IMR-90 (cell line): ENCODE results near the gene SOCS4. TPM values are rescaled to one million over a fixed set of nuclear protein-coding genes. Genes with fewer than 3 reads are reported as not detected.

ENCODE experiments used
- ATAC-seq: fragments of 200-7000 bp; cut with Tn5 transposase; 2 replicates; pipeline ENCODE4 v1.9.1; 2020; ENCODE audit warnings: low read depth, mild to moderate bottlenecking, moderate library complexity
- BruUV-seq: library from RNA; stranded (reverse); fragments of 400-500 nt; replicated peaks from 2 replicates; lab custom pipeline; 2021; lab: Mats Ljungman, UMichigan
- CTCF ChIA-PET: fragments of 300-600 bp; formaldehyde crosslinking; extraction: SDS; loops from one replicate; lab custom pipeline; 2021; ENCODE audit warnings: antibody characterized with exemption; lab: Yijun Ruan, JAX
- POLR2A ChIA-PET: fragments of 300-600 bp; sonication (Branson Sonifier 250); formaldehyde crosslinking; loops from one replicate; lab custom pipeline; 2022; ENCODE audit warnings: antibody characterized with exemption; ENCODE audit not compliant: unreplicated experiment; lab: Charles Lee
- DNase-seq: peaks from one replicate; pipeline ENCODE4 v3.0.0; 2013
- H2AFZ ChIP-seq: replicated peaks from 2 replicates; pipeline ENCODE3; 2013; ENCODE audit warnings: low read length, mild to moderate bottlenecking; ENCODE audit not compliant: poor library complexity
- H2AK5ac ChIP-seq: 2 replicates; pipeline ENCODE4 v1.6.1; 2013; ENCODE audit warnings: low read depth, low read length, inconsistent platforms
- H2AK9ac ChIP-seq: replicated peaks from 2 replicates; pipeline ENCODE3; 2013; ENCODE audit warnings: mild to moderate bottlenecking, low read depth, low read length, moderate library complexity; ENCODE audit not compliant: poor library complexity
- H2BK120ac ChIP-seq: 2 replicates; pipeline ENCODE4 v1.6.1; 2013; ENCODE audit warnings: low read depth, low read length, inconsistent platforms
- H2BK15ac ChIP-seq: 3 replicates; pipeline ENCODE4 v1.6.1; 2013; ENCODE audit warnings: low read depth, low read length, inconsistent platforms
- H2BK20ac ChIP-seq: 2 replicates; pipeline ENCODE4 v1.6.1; 2013; ENCODE audit warnings: low read depth, mild to moderate bottlenecking, inconsistent platforms, low read length, moderate library complexity
- H2BK5ac ChIP-seq: 2 replicates; pipeline ENCODE4 v1.6.1; 2013; ENCODE audit warnings: mild to moderate bottlenecking, low read depth, low read length, inconsistent platforms; ENCODE audit not compliant: poor library complexity, severe bottlenecking
- H3K14ac ChIP-seq: replicated peaks from 2 replicates; pipeline ENCODE4 v1.6.1; 2013; ENCODE audit warnings: low read depth, low read length, inconsistent platforms
- H3K18ac ChIP-seq: 2 replicates; pipeline ENCODE4 v1.6.1; 2013; ENCODE audit warnings: low read depth, low read length, control low read depth
- H3K23ac ChIP-seq: 2 replicates; pipeline ENCODE4 v1.6.1; 2013; ENCODE audit warnings: low read depth, low read length, inconsistent platforms
- H3K27ac ChIP-seq: 2 replicates; pipeline ENCODE4 v1.5.1; 2013; ENCODE audit warnings: mild to moderate bottlenecking, control low read depth, low read length; ENCODE audit not compliant: insufficient read depth
- H3K27me3 ChIP-seq: 2 replicates; pipeline ENCODE4 v1.6.1; 2013; ENCODE audit warnings: low read length; ENCODE audit not compliant: control insufficient read depth, insufficient read depth
- H3K36me3 ChIP-seq: 2 replicates; pipeline ENCODE4 v1.6.1; 2013; ENCODE audit warnings: low read length, mixed read lengths; ENCODE audit not compliant: control insufficient read depth, insufficient read depth
- H3K4ac ChIP-seq: 2 replicates; pipeline ENCODE4 v1.6.1; 2013; ENCODE audit warnings: low read depth, low read length, inconsistent platforms
- H3K4me1 ChIP-seq: 2 replicates; pipeline ENCODE4 v1.6.1; 2013; ENCODE audit warnings: low read length, mixed read lengths; ENCODE audit not compliant: control insufficient read depth, insufficient read depth
- H3K4me2 ChIP-seq: 2 replicates; pipeline ENCODE4 v1.6.1; 2013; ENCODE audit warnings: low read depth, mild to moderate bottlenecking, control low read depth, low read length, moderate library complexity
- H3K4me3 ChIP-seq: 2 replicates; pipeline ENCODE4 v1.5.1; 2013; ENCODE audit warnings: low read depth, mild to moderate bottlenecking, control low read depth, low read length, moderate library complexity; ENCODE audit not compliant: insufficient read depth
- H3K56ac ChIP-seq: 2 replicates; pipeline ENCODE4 v1.6.1; 2013; ENCODE audit warnings: low read length, inconsistent platforms; ENCODE audit not compliant: insufficient read depth; ENCODE audit errors: extremely low read depth
- H3K79me1 ChIP-seq, 2 experiments: 2 replicates each; pipeline ENCODE4 v1.6.1; 2013; ENCODE audit warnings: low read length in 2 of 2, inconsistent platforms in 1 of 2, low read depth in 1 of 2
- H3K9ac ChIP-seq: 2 replicates; pipeline ENCODE4 v1.6.1; 2013; ENCODE audit warnings: low read depth, low read length, control low read depth
- H3K9me1 ChIP-seq: 2 replicates; pipeline ENCODE4 v1.6.1; 2013; ENCODE audit warnings: low read length, inconsistent platforms; ENCODE audit not compliant: insufficient read depth
- H3K9me3 ChIP-seq: 2 replicates; pipeline ENCODE4 v1.6.1; 2013; ENCODE audit warnings: low read length; ENCODE audit not compliant: control insufficient read depth, insufficient read depth
- H4K20me1 ChIP-seq: 2 replicates; pipeline ENCODE4 v1.6.1; 2013; ENCODE audit warnings: low read length, inconsistent platforms; ENCODE audit not compliant: insufficient read depth
- H4K5ac ChIP-seq: 2 replicates; pipeline ENCODE4 v1.6.1; 2013; ENCODE audit warnings: mild to moderate bottlenecking, low read depth, low read length, control low read depth
- H4K8ac ChIP-seq, 2 experiments: 2 replicates each; pipeline ENCODE4 v1.6.1; 2013; ENCODE audit warnings: low read depth in 2 of 2, low read length in 2 of 2, control low read depth in 1 of 2, inconsistent platforms in 1 of 2
- H4K91ac ChIP-seq: 2 replicates; pipeline ENCODE4 v1.6.1; 2013; ENCODE audit warnings: low read depth, low read length, inconsistent platforms; ENCODE audit not compliant: insufficient read depth
- FOS ChIP-seq: fragments of 150-350 bp; IDR thresholded peaks from 2 replicates; pipeline ENCODE4 v1.6.1; 2016; ENCODE audit warnings: low read depth, low read length
- MAFK ChIP-seq: IDR thresholded peaks from 2 replicates; pipeline ENCODE4 v1.6.1; 2012; ENCODE audit warnings: low read depth, low read length, improper control_type of control experiment
- WGBS, 2 experiments: methylation state at CpG; one replicate each; pipeline versions ENCODE4 v1.1.5 to v1.1.7; 2013; ENCODE audit warnings: missing lambda C conversion rate in 2 of 2; ENCODE audit not compliant: insufficient read length in 1 of 2; ENCODE audit errors: extremely low coverage in 2 of 2; 5-methylcytosine and 5-hydroxymethylcytosine counted together
- dilution Hi-C: fragments of 300-500 bp; cut with HindIII; formaldehyde crosslinking; loops from one replicate; pipeline ENCODE4 v1.14.3; 2018; ENCODE audit warnings: low sequenced_read_pairs; ENCODE audit not compliant: unreplicated experiment
- in situ Hi-C: fragments of 300-500 bp; cut with MboI; formaldehyde crosslinking; loops from 3 replicates; pipeline ENCODE4 v1.14.3; 2019; ENCODE audit warnings: low sequenced_read_pairs, inconsistent platforms, mixed read lengths
- intact Hi-C: fragments of 100-400 bp; cut with micrococcal nuclease; formaldehyde crosslinking; loops from 2 replicates; pipeline ENCODE4 v1.10.0; 2022
- polyA plus RNA-seq, 3 experiments: library from polyadenylated mRNA; depleted of rRNA; stranded (reverse); fragments of >200 nt; gene quantifications; 2 replicates each; pipeline ENCODE4 v1.2.3, GENCODE V29; 2012; ENCODE audit warnings: low replicate concordance in 1 of 3
- total RNA-seq: library from RNA; depleted of rRNA; stranded (reverse); fragments of >200 nt; gene quantifications from 2 replicates; pipeline ENCODE4 v1.2.3, GENCODE V29; 2012

Gene SOCS4
- total and polyA plus RNA-seq, 2 of the 4 experiments (the other 2 are of a cell fraction) = 4.6 to 12.7 TPM

DNA sequence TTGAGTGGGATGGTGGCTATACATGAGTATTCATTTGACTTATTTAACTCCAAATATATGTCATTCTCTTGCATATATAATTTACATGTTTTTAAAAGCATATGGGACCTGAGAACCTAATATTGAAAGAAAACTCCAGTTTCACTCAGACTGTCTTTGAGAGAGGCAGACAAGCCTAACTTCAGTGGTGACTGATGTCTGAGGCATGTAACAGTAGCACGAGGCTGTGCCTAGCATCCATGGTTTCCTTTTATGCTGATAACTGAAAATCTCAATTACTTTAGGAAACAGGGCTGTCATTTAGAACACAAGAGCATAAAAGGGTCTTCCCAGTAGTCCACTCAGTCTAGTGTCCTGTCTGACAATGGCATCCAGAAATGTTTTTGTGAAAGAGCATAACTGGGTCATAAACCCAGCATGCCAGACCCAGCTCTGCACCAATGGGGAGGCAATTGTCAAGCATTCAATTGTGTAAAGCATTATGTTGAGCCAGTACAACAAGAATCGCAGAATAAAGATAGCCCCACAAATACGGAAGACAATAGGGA, 48.7 kb downstream of the SOCS4 start:
- dilution Hi-C loops (no loop called here), intact Hi-C loops (no loop called here), in situ Hi-C loops (no loop called here)
- Histone ChIP-seq H3K9me3 (no peaks in the 10 kb centered on the region), H4K91ac (no peak overlapping the region), H3K4me1 (peaks cover 16% of the 10 kb centered on the region), H2BK20ac (peak overlapping the region; percentile 30; the same call in 1 of the 2 replicates), H3K27me3 (no peaks in the 10 kb centered on the region), H2AFZ (peak overlapping the region; percentile 50), H3K79me1 (no peaks in the 10 kb centered on the region; a peak in 1 of 4 replicates), H3K56ac (no peak overlapping the region), H2AK5ac (0 out of 2 replicates have a peak overlapping the region, but pooled peaks have one; percentile 20), H3K14ac (peak overlapping the region; percentile 59), H3K4ac (peak overlapping the region; percentile 48; the same call in 1 of the 2 replicates), H2BK15ac (peak overlapping the region; percentile 30; the same call in 1 of the 3 replicates), H3K4me3 (no peak overlapping the region), H3K9me1 (peaks cover 16% of the 10 kb centered on the region), H3K9ac (no peak overlapping the region), H3K36me3 (no peaks in the 10 kb centered on the region), H3K27ac (no peak overlapping the region), H2BK5ac (peak overlapping the region; percentile 54), H4K8ac (peak overlapping the region in 1 of 2 experiments; percentile 59; a peak in 1 of 4 replicates), H3K18ac (peak overlapping the region; percentile 36; the same call in 1 of the 2 replicates), H2BK120ac (peak overlapping the region; percentile 77), H3K4me2 (peak overlapping the region; percentile 19; the same call in 1 of the 2 replicates), H4K20me1 (peaks cover 4% of the 10 kb centered on the region; the same call in 1 of the 2 replicates), H3K23ac (peak overlapping the region; percentile 26; the same call in 1 of the 2 replicates), H4K5ac (no peak overlapping the region), H2AK9ac (peak overlapping the region; percentile 22)
- no TSS peak for BruUV-seq
- TF ChIP-seq FOS (no peak), MAFK (peak; percentile 30; the same call in 1 of the 2 replicates)
- ChIA-PET POLR2A (no interaction called here), CTCF (no interaction called here)
- ATAC-seq = peak; percentile 53
- DNase-seq = peak; percentile 70
- 86% methylated on average over 2 of the region's 3 CpGs; no CpG with 5 or more reads in 1 of the 2 experiments for WGBS, 2 experiments
